Stimulated activated CD8-positive, alpha-beta memory T cell treated with anti-CD3 and anti-CD28 coated beads, Interleukin-4, amount 100 ng/mL, for 48 hours (primary cell): ENCODE data around the gene POLR1E.
A peak's percentile ranks its signal among the peaks of the same experiment; 100 is the strongest.
"Not testable (repeated sequence)": the region's sequence is repeated elsewhere in the genome, so short reads cannot be mapped to it uniquely, and the experiment has no call there.

Experiments used
- DNase-seq: peaks from one replicate; pipeline ENCODE4 v3.0.0-alpha.2; 2020

Gene POLR1E

GRCh38 chr9:37504605-37505004 is 18.9 kb downstream of the POLR1E start:
- DNase-seq = no peak

- DNase-seq = no peak
Observed at GRCh38 chr9:37507566-37508134, 21.9 kb downstream of the POLR1E start.

GRCh38 chr9:37508135-37508833 is 22.5 kb downstream of the POLR1E start:
- DNase-seq = no peak

- DNase-seq = no peak
Observed at GRCh38 chr9:37508834-37509206, 23.1 kb downstream of the POLR1E start.

- no peak for DNase-seq
Observed at GRCh38 chr9:37509536-37509935, 23.8 kb downstream of the POLR1E start.

- DNase-seq = not testable (repeated sequence)
Observed at GRCh38 chr9:37510053-37510452, 24.3 kb downstream of the POLR1E start.

GRCh38 chr9:37511016-37512010 is 25.6 kb downstream of the POLR1E start:
- DNase-seq = no peak

- no peak for DNase-seq
Observed at GRCh38 chr9:37512437-37512836, 26.7 kb downstream of the POLR1E start.

GRCh38 chr9:37514415-37514814 is 28.7 kb downstream of the POLR1E start:
- DNase-seq = not testable (repeated sequence)

- DNase-seq = no peak
Observed at GRCh38 chr9:37514999-37515398, 29.3 kb downstream of the POLR1E start.

- no peak for DNase-seq
Observed at GRCh38 chr9:37515620-37516258, 30.0 kb downstream of the POLR1E start.

GRCh38 chr9:37517923-37518322 is 32.2 kb downstream of the POLR1E start:
- no peak for DNase-seq

GRCh38 chr9:37520641-37521040 is 34.9 kb downstream of the POLR1E start:
- DNase-seq = no peak

- DNase-seq = no peak
Observed at GRCh38 chr9:37521111-37521510, 35.4 kb downstream of the POLR1E start.

- no peak for DNase-seq
Observed at GRCh38 chr9:37522971-37523370, 37.2 kb downstream of the POLR1E start.

GRCh38 chr9:37523916-37524315 is 38.2 kb downstream of the POLR1E start:
- DNase-seq = no peak

GRCh38 chr9:37528652-37529471 is 43.1 kb downstream of the POLR1E start:
- peak; percentile 82 for DNase-seq

- no peak for DNase-seq
Observed at GRCh38 chr9:37531699-37532098, 46.0 kb downstream of the POLR1E start.

GRCh38 chr9:37534412-37534811 is 48.7 kb downstream of the POLR1E start:
- DNase-seq = no peak

GRCh38 chr9:37534901-37535300 is 49.2 kb downstream of the POLR1E start:
- DNase-seq = no peak

- DNase-seq = no peak
Observed at GRCh38 chr9:37538099-37538498, 52.4 kb downstream of the POLR1E start.

- DNase-seq = no peak
Observed at GRCh38 chr9:37539634-37540033, 53.9 kb downstream of the POLR1E start.
